Embryonic facial prominence (tissue), 1 donor: ENCODE data around the gene BRIP1.
"Not testable (repeated sequence)": the region's sequence is repeated elsewhere in the genome, so short reads cannot be mapped to it uniquely, and the experiment has no call there.

Experiments
- DNase-seq: peaks from one replicate; pipeline ENCODE4 v3.0.0-alpha.2; 2016; ENCODE audit errors: extremely low spot score

BRIP1 gene

GRCh38 chr17:61803216-61803615, 60.1 kb downstream of the BRIP1 start:
- DNase-seq: no peak

- no peak for DNase-seq
Observed at GRCh38 chr17:61799812-61800484, 63.4 kb downstream of the BRIP1 start.

GRCh38 chr17:61797283-61797682, 66.0 kb downstream of the BRIP1 start:
- no peak for DNase-seq

- no peak for DNase-seq
Observed at GRCh38 chr17:61795546-61795945, 67.8 kb downstream of the BRIP1 start.

GRCh38 chr17:61794792-61795191, 68.5 kb downstream of the BRIP1 start:
- DNase-seq: no peak

- DNase-seq: no peak
Observed at GRCh38 chr17:61794242-61794641, 69.1 kb downstream of the BRIP1 start.

GRCh38 chr17:61793565-61793964, 69.8 kb downstream of the BRIP1 start:
- no peak for DNase-seq

- no peak for DNase-seq
Observed at GRCh38 chr17:61789872-61790271, 73.5 kb downstream of the BRIP1 start.

- no peak for DNase-seq
Observed at GRCh38 chr17:61786088-61786487, 77.2 kb downstream of the BRIP1 start.

GRCh38 chr17:61784510-61784909, 78.8 kb downstream of the BRIP1 start:
- no peak for DNase-seq

GRCh38 chr17:61783556-61784304, 79.6 kb downstream of the BRIP1 start:
- DNase-seq: no peak

GRCh38 chr17:61783120-61783519, 80.2 kb downstream of the BRIP1 start:
- no peak for DNase-seq

- no peak for DNase-seq
Observed at GRCh38 chr17:61782683-61783082, 80.6 kb downstream of the BRIP1 start.

GRCh38 chr17:61775364-61775763, 88.0 kb downstream of the BRIP1 start:
- DNase-seq: no peak

- no peak for DNase-seq
Observed at GRCh38 chr17:61774724-61775123, 88.6 kb downstream of the BRIP1 start.

- not testable (repeated sequence) for DNase-seq
Observed at GRCh38 chr17:61774087-61774486, 89.2 kb downstream of the BRIP1 start.

- no peak for DNase-seq
Observed at GRCh38 chr17:61770752-61771533, 92.4 kb downstream of the BRIP1 start.

- no peak for DNase-seq
Observed at GRCh38 chr17:61770043-61770442, 93.3 kb downstream of the BRIP1 start.

- DNase-seq: no peak
Observed at GRCh38 chr17:61768405-61768804, 94.9 kb downstream of the BRIP1 start.

GRCh38 chr17:61766520-61766919, 96.8 kb downstream of the BRIP1 start:
- DNase-seq: no peak

GRCh38 chr17:61764846-61765245, 98.5 kb downstream of the BRIP1 start:
- no peak for DNase-seq

GRCh38 chr17:61761827-61762226, 101.5 kb downstream of the BRIP1 start:
- DNase-seq: no peak

- no peak for DNase-seq
Observed at GRCh38 chr17:61759362-61759761, 104.0 kb downstream of the BRIP1 start.
